DND-41 (cell line): ENCODE results near the gene YWHAQ.
A peak's percentile ranks its signal among the peaks of the same experiment; 100 is the strongest.
"Not testable (repeated sequence)": the region's sequence is repeated elsewhere in the genome, so short reads cannot be mapped to it uniquely, and the experiment has no call there.

Source experiments
- ATAC-seq: fragments of 200-7000 bp; cut with Tn5 transposase; 3 replicates; pipeline ENCODE4 v1.9.1; 2021; ENCODE audit warnings: low read depth; ENCODE audit not compliant: insufficient read depth
- DNase-seq: peaks from one replicate; pipeline ENCODE4 v3.0.0-alpha.2; 2020
- H2AFZ ChIP-seq: 2 replicates; pipeline ENCODE4 v1.6.0; 2012; ENCODE audit warnings: low read depth, low read length
- H3K27ac ChIP-seq: 2 replicates; pipeline ENCODE4 v1.5.1; 2012; ENCODE audit warnings: low read length, inconsistent platforms
- H3K27me3 ChIP-seq: fragments of 200-600 bp; sonication (generic); 2 replicates; pipeline ENCODE4 v1.6.0; 2012; ENCODE audit warnings: low read length, mild to moderate bottlenecking, inconsistent platforms; ENCODE audit not compliant: insufficient read depth, poor library complexity
- H3K36me3 ChIP-seq: 2 replicates; pipeline ENCODE4 v1.5.1; 2012; ENCODE audit warnings: low read length, inconsistent platforms; ENCODE audit not compliant: insufficient read depth
- H3K4me1 ChIP-seq: 2 replicates; pipeline ENCODE4 v1.5.1; 2012; ENCODE audit warnings: mild to moderate bottlenecking, low read length; ENCODE audit not compliant: insufficient read depth
- H3K4me2 ChIP-seq: 2 replicates; pipeline ENCODE4 v1.6.0; 2012; ENCODE audit warnings: mild to moderate bottlenecking, moderate library complexity, low read length, inconsistent platforms; ENCODE audit not compliant: insufficient read depth
- H3K4me3 ChIP-seq, 2 experiments: fragments of 200-600 bp in 1 of 2; shearing (Covaris generic) in 1 of 2; 2 replicates each; pipeline ENCODE4 v1.5.1; 2012 to 2016; ENCODE audit warnings: inconsistent platforms in 2 of 2, low read length in 2 of 2, mild to moderate bottlenecking in 2 of 2, low read depth in 1 of 2, moderate library complexity in 1 of 2
- H3K79me2 ChIP-seq: 2 replicates; pipeline ENCODE4 v1.6.0; 2012; ENCODE audit warnings: low read length, inconsistent platforms; ENCODE audit not compliant: insufficient read depth
- H3K9ac ChIP-seq: 2 replicates; pipeline ENCODE4 v1.6.0; 2012; ENCODE audit warnings: low read depth, mild to moderate bottlenecking, inconsistent platforms, low read length, moderate library complexity
- H3K9me3 ChIP-seq: 2 replicates; pipeline ENCODE4 v1.5.1; 2012; ENCODE audit warnings: low read length, moderate library complexity, mild to moderate bottlenecking, inconsistent platforms; ENCODE audit not compliant: insufficient read depth, severe bottlenecking
- H4K20me1 ChIP-seq: 2 replicates; pipeline ENCODE4 v1.6.0; 2012; ENCODE audit warnings: low read length; ENCODE audit not compliant: insufficient read depth
- EZH2 ChIP-seq: IDR thresholded peaks from 3 replicates; pipeline ENCODE4 v1.6.1; 2012; ENCODE audit warnings: borderline replicate concordance, low read depth, mild to moderate bottlenecking, moderate library complexity, low read length, inconsistent platforms; ENCODE audit not compliant: severe bottlenecking
- TF ChIP-seq, protein P1 (sequence below): IDR thresholded peaks from 2 replicates; pipeline ENCODE4 v1.5.1; 2012; ENCODE audit warnings: borderline replicate concordance, low read length, moderate library complexity, mild to moderate bottlenecking; ENCODE audit not compliant: poor library complexity, severe bottlenecking; ENCODE audit errors: extremely low read depth

Gene YWHAQ

DNA sequence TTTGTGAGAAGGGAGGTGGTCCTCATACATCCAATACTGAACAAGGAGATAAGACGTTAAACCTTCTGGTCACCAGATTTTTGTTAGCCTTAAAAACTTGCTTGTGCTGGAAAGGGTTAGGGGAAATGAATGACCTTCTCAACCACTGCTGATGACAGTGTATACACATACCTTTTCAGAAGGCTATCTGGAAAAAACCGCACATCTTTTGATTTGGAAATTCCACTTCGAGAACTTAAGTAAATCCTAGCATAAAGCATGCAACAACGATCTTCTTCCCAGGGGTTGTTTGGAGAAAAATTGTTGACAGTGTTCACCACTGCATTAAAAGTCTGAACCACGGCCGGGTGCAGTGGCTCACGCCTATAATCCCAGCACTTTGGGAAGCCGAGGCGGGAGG lies 7.6 kb downstream of the YWHAQ start:
- H3K36me3 ChIP-seq, result peaks cover 60% of the 10 kb centered on the region
- H3K79me2 ChIP-seq, result peaks cover 100% of the 10 kb centered on the region
- H3K9ac ChIP-seq, result no peak overlapping the region
- H3K9me3 ChIP-seq, result no peaks in the 10 kb centered on the region
- ATAC-seq (no peak), DNase-seq (no peak)
- peaks cover 80% of the 10 kb centered on the region for H3K4me1 ChIP-seq
- peak overlapping the region; percentile 20; the same call in 1 of the 2 replicates for H3K4me2 ChIP-seq
- no peak overlapping the region for H3K27ac ChIP-seq
- no peaks in the 10 kb centered on the region for H3K27me3 ChIP-seq
- TF ChIP-seq EZH2, result no peak
- TF ChIP-seq, protein P1, sequence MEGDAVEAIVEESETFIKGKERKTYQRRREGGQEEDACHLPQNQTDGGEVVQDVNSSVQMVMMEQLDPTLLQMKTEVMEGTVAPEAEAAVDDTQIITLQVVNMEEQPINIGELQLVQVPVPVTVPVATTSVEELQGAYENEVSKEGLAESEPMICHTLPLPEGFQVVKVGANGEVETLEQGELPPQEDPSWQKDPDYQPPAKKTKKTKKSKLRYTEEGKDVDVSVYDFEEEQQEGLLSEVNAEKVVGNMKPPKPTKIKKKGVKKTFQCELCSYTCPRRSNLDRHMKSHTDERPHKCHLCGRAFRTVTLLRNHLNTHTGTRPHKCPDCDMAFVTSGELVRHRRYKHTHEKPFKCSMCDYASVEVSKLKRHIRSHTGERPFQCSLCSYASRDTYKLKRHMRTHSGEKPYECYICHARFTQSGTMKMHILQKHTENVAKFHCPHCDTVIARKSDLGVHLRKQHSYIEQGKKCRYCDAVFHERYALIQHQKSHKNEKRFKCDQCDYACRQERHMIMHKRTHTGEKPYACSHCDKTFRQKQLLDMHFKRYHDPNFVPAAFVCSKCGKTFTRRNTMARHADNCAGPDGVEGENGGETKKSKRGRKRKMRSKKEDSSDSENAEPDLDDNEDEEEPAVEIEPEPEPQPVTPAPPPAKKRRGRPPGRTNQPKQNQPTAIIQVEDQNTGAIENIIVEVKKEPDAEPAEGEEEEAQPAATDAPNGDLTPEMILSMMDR, result no peak
- peaks cover 93% of the 10 kb centered on the region for H4K20me1 ChIP-seq
- H3K4me3 ChIP-seq, result no peak overlapping the region
- no peak overlapping the region for H2AFZ ChIP-seq

GRCh38 chr2:9621655-9622054 lies 9.1 kb downstream of the YWHAQ start:
- H3K9me3 ChIP-seq, H3K27me3 ChIP-seq, ATAC-seq, H2AFZ ChIP-seq, DNase-seq, H3K4me3 ChIP-seq, H3K27ac ChIP-seq, H3K9ac ChIP-seq: not testable (repeated sequence)
- Histone ChIP-seq H4K20me1 (peaks cover 88% of the 10 kb centered on the region), H3K36me3 (peaks cover 55% of the 10 kb centered on the region), H3K4me1 (peaks cover 75% of the 10 kb centered on the region), H3K4me2 (peak overlapping the region; percentile 45; the same call in 1 of the 2 replicates), H3K79me2 (peaks cover 99% of the 10 kb centered on the region)

DNA sequence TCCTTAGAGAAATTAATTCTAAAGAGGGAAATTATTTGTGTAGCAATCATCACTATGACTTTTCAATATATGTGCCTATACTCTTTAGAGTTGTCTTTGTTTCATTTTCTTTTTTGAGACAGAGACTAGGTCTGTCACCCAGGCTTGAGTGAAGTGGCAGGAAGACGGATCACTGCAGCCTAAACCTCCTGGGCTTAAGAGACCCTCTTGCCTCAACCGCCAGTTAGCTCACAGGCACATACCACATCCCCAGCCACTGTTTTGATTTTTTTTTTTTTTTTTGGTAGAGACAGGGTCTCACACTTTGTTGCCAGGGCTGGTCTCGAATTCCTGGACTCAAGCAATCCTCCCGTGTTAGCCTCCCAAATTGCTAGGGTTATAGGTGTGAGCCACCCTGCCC lies 12.4 kb downstream of the YWHAQ start:
- Histone ChIP-seq H3K27ac (peak overlapping the region; percentile 62), H3K9ac (peak overlapping the region; percentile 36), H3K4me2 (peak overlapping the region; percentile 56), H3K4me3 (peak overlapping the region in 1 of 2 experiments; percentile 37; a peak in 2 of 4 replicates), H3K79me2 (peaks cover 99% of the 10 kb centered on the region), H2AFZ (no peak overlapping the region), H3K36me3 (peaks cover 42% of the 10 kb centered on the region), H3K27me3 (no peaks in the 10 kb centered on the region), H3K9me3 (no peaks in the 10 kb centered on the region), H3K4me1 (peaks cover 56% of the 10 kb centered on the region), H4K20me1 (peaks cover 91% of the 10 kb centered on the region)
- DNase-seq (peak; percentile 83), ATAC-seq (peak; percentile 100)
- no peak for TF ChIP-seq EZH2
- TF ChIP-seq, protein P1, result no peak

DNA sequence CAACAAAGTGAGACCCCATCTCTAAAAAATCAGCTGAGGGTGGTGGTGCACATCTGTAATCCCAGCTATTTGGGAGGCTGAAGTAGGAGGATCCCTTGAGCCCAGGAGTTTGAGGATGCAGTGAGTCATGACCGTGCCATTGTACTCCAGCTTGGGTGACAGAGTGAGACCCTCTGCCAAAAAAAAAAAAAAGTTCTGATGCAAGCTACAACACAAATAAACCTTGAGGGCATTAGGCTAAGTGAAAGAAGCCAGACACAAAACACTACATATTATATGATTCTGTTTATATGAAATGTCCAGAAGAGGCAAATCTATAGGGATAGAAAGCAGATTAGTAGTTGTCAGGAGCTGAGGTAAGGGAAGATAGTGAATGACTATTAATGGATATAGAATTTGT lies 13.0 kb downstream of the YWHAQ start:
- Histone ChIP-seq H3K9ac (no peak overlapping the region), H2AFZ (no peak overlapping the region), H3K79me2 (peaks cover 99% of the 10 kb centered on the region), H3K36me3 (peaks cover 41% of the 10 kb centered on the region), H3K4me1 (peaks cover 51% of the 10 kb centered on the region), H3K4me3 (no peak overlapping the region), H3K27ac (peak overlapping the region; percentile 9), H3K9me3 (no peaks in the 10 kb centered on the region), H3K27me3 (no peaks in the 10 kb centered on the region), H4K20me1 (peaks cover 91% of the 10 kb centered on the region), H3K4me2 (peak overlapping the region; percentile 56; the same call in 1 of the 2 replicates)
- ATAC-seq, result no peak
- no peak for DNase-seq
- TF ChIP-seq EZH2, result no peak
- TF ChIP-seq, protein P1, result no peak
